Measurements from ENCODE around the gene FAM240B.

Gene FAM240B

DNA sequence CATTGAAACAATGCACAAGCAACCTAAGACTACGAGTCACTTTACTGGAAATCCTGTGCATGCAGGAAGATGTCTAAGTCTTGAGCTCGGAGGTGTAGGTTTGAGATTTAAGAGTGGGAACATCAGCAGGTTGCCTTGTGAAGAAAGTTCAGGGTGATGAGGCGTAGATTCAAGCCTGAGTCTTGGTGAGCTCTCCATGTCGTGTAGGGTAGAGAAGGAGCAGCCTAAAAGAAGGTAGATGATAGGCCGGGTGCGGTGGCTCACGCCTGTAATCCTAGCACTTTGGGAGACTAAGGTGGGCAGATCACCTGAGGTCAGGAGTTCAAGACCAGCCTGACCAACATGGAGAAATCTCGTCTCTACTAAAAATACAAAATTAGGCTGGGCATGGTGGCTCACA lies 69.4 kb downstream of the FAM240B start:
- Histone ChIP-seq H3F3A (ENCODE audit: insufficient read depth) (no peaks in the 10 kb centered on the region), H4K20me1 (ENCODE audit: low read depth, low read length) (no peaks in the 10 kb centered on the region), H3K36me3 (ENCODE audit: low read length) (no peaks in the 10 kb centered on the region), H2AFZ (ENCODE audit: low read depth, low read length, severe bottlenecking) (no peak overlapping the region), H3K27ac (ENCODE audit: low read depth, low read length) (no peak overlapping the region), H3K79me2 (ENCODE audit: insufficient read depth, low read length) (no peaks in the 10 kb centered on the region), H3K4me2 (ENCODE audit: low read depth, low read length, poor library complexity, severe bottlenecking) (no peak overlapping the region), H3K9me3 (ENCODE audit: insufficient read depth, low read length) (no peaks in the 10 kb centered on the region), H3K27me3 (ENCODE audit: low read length) (no peaks in the 10 kb centered on the region), H3K4me3 (ENCODE audit: insufficient read depth, low read length, poor library complexity, severe bottlenecking) (no peak overlapping the region), H3K9me2 (replicated peaks; ENCODE audit: insufficient read depth, low read length) (no peaks in the 10 kb centered on the region), H3K9ac (ENCODE audit: low read length) (no peak overlapping the region)
- TF ChIP-seq, protein P1, sequence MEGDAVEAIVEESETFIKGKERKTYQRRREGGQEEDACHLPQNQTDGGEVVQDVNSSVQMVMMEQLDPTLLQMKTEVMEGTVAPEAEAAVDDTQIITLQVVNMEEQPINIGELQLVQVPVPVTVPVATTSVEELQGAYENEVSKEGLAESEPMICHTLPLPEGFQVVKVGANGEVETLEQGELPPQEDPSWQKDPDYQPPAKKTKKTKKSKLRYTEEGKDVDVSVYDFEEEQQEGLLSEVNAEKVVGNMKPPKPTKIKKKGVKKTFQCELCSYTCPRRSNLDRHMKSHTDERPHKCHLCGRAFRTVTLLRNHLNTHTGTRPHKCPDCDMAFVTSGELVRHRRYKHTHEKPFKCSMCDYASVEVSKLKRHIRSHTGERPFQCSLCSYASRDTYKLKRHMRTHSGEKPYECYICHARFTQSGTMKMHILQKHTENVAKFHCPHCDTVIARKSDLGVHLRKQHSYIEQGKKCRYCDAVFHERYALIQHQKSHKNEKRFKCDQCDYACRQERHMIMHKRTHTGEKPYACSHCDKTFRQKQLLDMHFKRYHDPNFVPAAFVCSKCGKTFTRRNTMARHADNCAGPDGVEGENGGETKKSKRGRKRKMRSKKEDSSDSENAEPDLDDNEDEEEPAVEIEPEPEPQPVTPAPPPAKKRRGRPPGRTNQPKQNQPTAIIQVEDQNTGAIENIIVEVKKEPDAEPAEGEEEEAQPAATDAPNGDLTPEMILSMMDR (IDR thresholded peaks at IDR 0.05; ENCODE audit: insufficient read depth, low read length, poor library complexity, severe bottlenecking) = no peak
- TF ChIP-seq EZH2phosphoT487 (conservative IDR thresholded peaks at IDR 0.05; ENCODE audit: low read length) = no peak

GRCh38 chr9:38649731-38650363 lies 70.1 kb downstream of the FAM240B start:
- H2AFZ ChIP-seq (ENCODE audit: low read depth, low read length, severe bottlenecking) = no peak overlapping the region
- H3K4me3 ChIP-seq (ENCODE audit: insufficient read depth, low read length, poor library complexity, severe bottlenecking) = no peak overlapping the region
- no peaks in the 10 kb centered on the region for H4K20me1 ChIP-seq (ENCODE audit: low read depth, low read length)
- H3K79me2 ChIP-seq (ENCODE audit: insufficient read depth, low read length) = no peaks in the 10 kb centered on the region
- no peak overlapping the region for H3K4me2 ChIP-seq (ENCODE audit: low read depth, low read length, poor library complexity, severe bottlenecking)
- no peaks in the 10 kb centered on the region for H3F3A ChIP-seq (ENCODE audit: insufficient read depth)
- no peak for TF ChIP-seq EZH2phosphoT487 (conservative IDR thresholded peaks at IDR 0.05; ENCODE audit: low read length)
- TF ChIP-seq, protein P1 (IDR thresholded peaks at IDR 0.05; ENCODE audit: insufficient read depth, low read length, poor library complexity, severe bottlenecking) = no peak
- H3K36me3 ChIP-seq (ENCODE audit: low read length) = no peaks in the 10 kb centered on the region
- H3K9ac ChIP-seq (ENCODE audit: low read length) = no peak overlapping the region
- no peaks in the 10 kb centered on the region for H3K27me3 ChIP-seq (ENCODE audit: low read length)
- H3K9me3 ChIP-seq (ENCODE audit: insufficient read depth, low read length) = no peaks in the 10 kb centered on the region
- H3K27ac ChIP-seq (ENCODE audit: low read depth, low read length) = no peak overlapping the region
- H3K9me2 ChIP-seq (replicated peaks; ENCODE audit: insufficient read depth, low read length) = no peaks in the 10 kb centered on the region

DNA sequence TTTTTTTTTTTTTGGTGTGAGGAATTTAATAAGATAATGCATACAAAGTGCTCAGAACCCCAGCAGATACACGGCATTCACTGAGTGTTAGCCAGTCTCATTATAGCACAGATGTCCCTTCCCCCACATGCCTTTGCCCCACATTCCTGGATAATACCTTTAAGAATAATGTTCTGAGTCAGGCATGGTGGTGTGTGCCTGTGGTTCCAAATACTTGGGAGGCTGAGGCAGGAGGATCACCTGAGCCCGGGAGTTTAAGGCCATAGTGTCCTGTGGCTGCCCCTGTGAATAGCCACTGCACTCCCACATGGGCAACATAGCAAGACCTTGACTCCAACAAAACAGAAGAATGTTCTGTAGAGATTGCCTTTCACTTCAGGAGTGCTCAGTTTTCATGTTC lies 75.3 kb downstream of the FAM240B start:
- H3K9me3 ChIP-seq (ENCODE audit: insufficient read depth, low read length) = no peaks in the 10 kb centered on the region
- H3F3A ChIP-seq (ENCODE audit: insufficient read depth) = no peaks in the 10 kb centered on the region
- no peak for TF ChIP-seq EZH2phosphoT487 (conservative IDR thresholded peaks at IDR 0.05; ENCODE audit: low read length)
- TF ChIP-seq, protein P1 (IDR thresholded peaks at IDR 0.05; ENCODE audit: insufficient read depth, low read length, poor library complexity, severe bottlenecking) = no peak
- no peaks in the 10 kb centered on the region for H3K36me3 ChIP-seq (ENCODE audit: low read length)
- no peak overlapping the region for H3K27ac ChIP-seq (ENCODE audit: low read depth, low read length)
- H3K9me2 ChIP-seq (replicated peaks; ENCODE audit: insufficient read depth, low read length) = no peaks in the 10 kb centered on the region
- H3K79me2 ChIP-seq (ENCODE audit: insufficient read depth, low read length) = no peaks in the 10 kb centered on the region
- H3K4me2 ChIP-seq (ENCODE audit: low read depth, low read length, poor library complexity, severe bottlenecking) = no peak overlapping the region
- H2AFZ ChIP-seq (ENCODE audit: low read depth, low read length, severe bottlenecking) = no peak overlapping the region
- no peak overlapping the region for H3K4me3 ChIP-seq (ENCODE audit: insufficient read depth, low read length, poor library complexity, severe bottlenecking)
- no peaks in the 10 kb centered on the region for H3K27me3 ChIP-seq (ENCODE audit: low read length)
- H4K20me1 ChIP-seq (ENCODE audit: low read depth, low read length) = no peaks in the 10 kb centered on the region
- H3K9ac ChIP-seq (ENCODE audit: low read length) = no peak overlapping the region
